Thoracic aorta (tissue), 2 donors: Measurements from ENCODE around the gene VMP1. TPM values are rescaled to one million over a fixed set of nuclear protein-coding genes. Genes with fewer than 3 reads are reported as not detected.
A peak's percentile ranks its signal among the peaks of the same experiment; 100 is the strongest.

Experiments
- ATAC-seq: fragments of 150-250 bp; one replicate; pipeline ENCODE4 v1.8.0; 2017; ENCODE audit warnings: low read depth; ENCODE audit not compliant: insufficient number of reproducible peaks, low FRiP score
- DNase-seq: peaks from one replicate; pipeline ENCODE4 v3.0.0-alpha.2; 2020; ENCODE audit warnings: low spot score
- H3K27ac ChIP-seq, 2 donors: fragments of 200-600 bp; sonication (generic); 1 replicate in 1 of 2; 2 replicates in 1 of 2; pipeline ENCODE4 v1.5.1; 2016; ENCODE audit warnings: mild to moderate bottlenecking in 2 of 2, moderate library complexity in 2 of 2
- H3K27me3 ChIP-seq: fragments of 200-600 bp; sonication (generic); replicated peaks from 2 replicates; pipeline ENCODE4 v1.6.0; 2016; ENCODE audit warnings: mild to moderate bottlenecking; ENCODE audit not compliant: insufficient read depth
- H3K36me3 ChIP-seq: fragments of 200-600 bp; sonication (generic); one replicate; pipeline ENCODE4 v1.5.1; 2016
- H3K4me1 ChIP-seq, 2 donors: fragments of 200-600 bp; sonication (generic); 1 replicate in 1 of 2; 2 replicates in 1 of 2; pipeline versions ENCODE4 v1.5.1 to v1.6.0; 2016; ENCODE audit warnings: low read depth in 2 of 2, mild to moderate bottlenecking in 1 of 2; ENCODE audit not compliant: control insufficient read depth in 1 of 2
- H3K4me3 ChIP-seq: fragments of 200-600 bp; sonication (generic); 2 replicates; pipeline ENCODE4 v1.5.1; 2016; ENCODE audit warnings: mild to moderate bottlenecking
- H3K9me3 ChIP-seq: fragments of 200-600 bp; sonication (generic); 2 replicates; pipeline ENCODE4 v1.5.1; 2016
- total RNA-seq, 2 donors: library from RNA; depleted of rRNA; stranded (reverse); fragments of >200 nt; gene quantifications; one replicate each; pipeline versions ENCODE4 v1.1.0 to v1.2.3, GENCODE V29; 2016
- TF ChIP-seq, protein P1 (sequence below): fragments of 200-600 bp; sonication (generic); IDR thresholded peaks from one replicate; pipeline ENCODE4 v1.5.1; 2019; ENCODE audit warnings: antibody characterized with exemption

Gene VMP1
- total RNA-seq, 2 donors from 2014 or later = 183 to 728 TPM

DNA sequence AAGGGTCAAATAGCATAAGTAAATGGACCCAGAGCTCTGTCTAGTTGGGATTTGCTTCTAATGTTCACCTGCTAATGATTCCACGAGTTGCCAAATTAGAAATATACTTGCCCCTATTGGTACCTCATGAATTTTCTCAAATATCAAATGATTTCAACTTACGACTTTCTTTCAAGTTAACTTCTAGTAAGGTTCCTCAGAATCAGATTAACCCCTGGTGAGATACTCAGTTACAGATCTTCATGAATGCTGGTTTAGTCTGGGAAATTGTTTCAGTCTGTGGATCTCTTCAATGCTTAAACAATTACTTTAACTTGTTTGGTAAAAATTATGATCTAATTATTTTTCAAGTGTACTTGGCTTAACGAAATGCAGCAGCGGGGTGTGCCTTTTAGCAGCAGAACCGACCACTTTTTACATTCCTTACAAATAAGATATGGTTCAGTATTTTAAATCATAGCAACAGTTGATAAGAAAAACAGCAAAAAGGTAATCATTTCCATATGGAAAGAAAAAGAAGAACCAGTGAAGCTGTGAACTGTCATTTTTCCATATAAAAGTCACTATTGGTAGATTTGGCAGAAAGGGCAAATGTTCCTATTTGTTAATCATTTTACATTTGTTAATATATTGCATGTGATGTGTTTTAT is 150.8 kb downstream of the VMP1 start:
- ATAC-seq (no peak), DNase-seq (no peak)

GRCh38 chr17:59858932-59859331 is 151.5 kb downstream of the VMP1 start:
- Histone ChIP-seq H3K27ac (no peak overlapping the region), H3K4me1 (peaks cover 5 to 6% of the 10 kb centered on the region in 2 donors), H3K9me3 (no peaks in the 10 kb centered on the region), H3K36me3 (peaks cover 15% of the 10 kb centered on the region), H3K4me3 (no peak overlapping the region), H3K27me3 (no peaks in the 10 kb centered on the region)
- TF ChIP-seq, protein P1, sequence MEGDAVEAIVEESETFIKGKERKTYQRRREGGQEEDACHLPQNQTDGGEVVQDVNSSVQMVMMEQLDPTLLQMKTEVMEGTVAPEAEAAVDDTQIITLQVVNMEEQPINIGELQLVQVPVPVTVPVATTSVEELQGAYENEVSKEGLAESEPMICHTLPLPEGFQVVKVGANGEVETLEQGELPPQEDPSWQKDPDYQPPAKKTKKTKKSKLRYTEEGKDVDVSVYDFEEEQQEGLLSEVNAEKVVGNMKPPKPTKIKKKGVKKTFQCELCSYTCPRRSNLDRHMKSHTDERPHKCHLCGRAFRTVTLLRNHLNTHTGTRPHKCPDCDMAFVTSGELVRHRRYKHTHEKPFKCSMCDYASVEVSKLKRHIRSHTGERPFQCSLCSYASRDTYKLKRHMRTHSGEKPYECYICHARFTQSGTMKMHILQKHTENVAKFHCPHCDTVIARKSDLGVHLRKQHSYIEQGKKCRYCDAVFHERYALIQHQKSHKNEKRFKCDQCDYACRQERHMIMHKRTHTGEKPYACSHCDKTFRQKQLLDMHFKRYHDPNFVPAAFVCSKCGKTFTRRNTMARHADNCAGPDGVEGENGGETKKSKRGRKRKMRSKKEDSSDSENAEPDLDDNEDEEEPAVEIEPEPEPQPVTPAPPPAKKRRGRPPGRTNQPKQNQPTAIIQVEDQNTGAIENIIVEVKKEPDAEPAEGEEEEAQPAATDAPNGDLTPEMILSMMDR = no peak
- DNase-seq (no peak), ATAC-seq (no peak)

More for the DNA sequence above, 150.8 kb downstream of the VMP1 start:
- H3K4me3 ChIP-seq = no peak overlapping the region
- H3K27me3 ChIP-seq = no peaks in the 10 kb centered on the region
- no peaks in the 10 kb centered on the region for H3K9me3 ChIP-seq
- peaks cover 6 to 11% of the 10 kb centered on the region in 2 donors for H3K4me1 ChIP-seq
- H3K27ac ChIP-seq = no peak overlapping the region
- peaks cover 15% of the 10 kb centered on the region for H3K36me3 ChIP-seq
- TF ChIP-seq, protein P1 = no peak

DNA sequence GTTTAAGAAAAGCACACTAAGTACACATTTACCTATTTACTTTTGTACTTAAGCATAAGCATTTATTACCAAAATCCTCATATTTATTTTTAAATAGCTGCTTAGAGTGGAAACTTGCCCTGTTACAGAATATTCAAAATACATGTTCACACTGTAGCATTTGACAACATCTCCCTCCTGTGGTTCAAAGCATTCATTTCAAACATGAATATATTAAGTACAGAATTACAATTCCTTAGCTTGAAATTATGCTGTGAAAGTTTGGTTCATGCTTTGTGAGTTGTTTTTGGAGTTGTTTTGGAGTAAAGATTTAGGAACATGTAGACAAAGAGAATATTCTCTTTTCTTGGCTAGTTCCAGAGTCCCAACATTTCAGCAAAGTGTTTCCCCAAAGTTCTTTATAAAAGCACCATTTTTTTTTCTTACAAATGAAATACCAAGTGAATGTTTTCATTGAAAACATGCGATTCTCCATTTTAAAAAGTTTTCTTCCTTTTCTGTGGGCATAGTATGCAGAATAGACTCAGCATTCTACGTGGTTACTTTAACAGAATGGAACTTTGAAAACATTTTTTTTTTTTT is 152.1 kb downstream of the VMP1 start:
- TF ChIP-seq, protein P1 = peak; percentile 58
- Histone ChIP-seq H3K4me1 (peaks cover 0 to 6% of the 10 kb centered on the region in 2 donors), H3K27ac (no peak overlapping the region), H3K9me3 (no peaks in the 10 kb centered on the region), H3K27me3 (no peaks in the 10 kb centered on the region), H3K4me3 (no peak overlapping the region), H3K36me3 (peaks cover 15% of the 10 kb centered on the region)
- ATAC-seq = no peak
- no peak for DNase-seq

GRCh38 chr17:59863616-59864015 is 156.2 kb downstream of the VMP1 start:
- Histone ChIP-seq H3K9me3 (no peaks in the 10 kb centered on the region), H3K4me3 (no peak overlapping the region), H3K4me1 (no peaks in the 10 kb centered on the region), H3K27ac (no peak overlapping the region), H3K27me3 (no peaks in the 10 kb centered on the region), H3K36me3 (peaks cover 15% of the 10 kb centered on the region)
- DNase-seq = no peak
- ATAC-seq = no peak
- TF ChIP-seq, protein P1 = no peak

DNA sequence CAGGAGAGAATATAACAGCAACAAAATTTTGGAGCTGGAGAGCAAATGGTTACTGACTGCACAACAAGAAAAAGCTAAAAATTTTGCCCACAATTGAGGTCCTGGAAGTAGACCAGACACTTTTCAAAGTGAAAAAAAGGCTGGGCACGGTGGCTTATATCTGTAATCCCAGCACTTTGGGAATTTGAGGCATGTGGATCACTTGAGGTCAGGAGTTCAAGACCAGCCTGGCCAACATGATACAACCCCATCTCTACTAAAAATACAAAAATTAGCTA is 162.4 kb downstream of the VMP1 start:
- H3K4me1 ChIP-seq = peaks cover 2 to 9% of the 10 kb centered on the region in 2 donors
- DNase-seq = no peak
- ATAC-seq = no peak
- H3K27me3 ChIP-seq = no peaks in the 10 kb centered on the region
- H3K36me3 ChIP-seq = peaks cover 4% of the 10 kb centered on the region
- TF ChIP-seq, protein P1 = no peak
- H3K4me3 ChIP-seq = no peak overlapping the region
- H3K27ac ChIP-seq = no peak overlapping the region
- H3K9me3 ChIP-seq = no peaks in the 10 kb centered on the region
